IMR-90 (cell line): Measurements from ENCODE around the gene DGKH. TPM values are rescaled to one million over a fixed set of nuclear protein-coding genes. Genes with fewer than 3 reads are reported as not detected.

Experiments used
- ATAC-seq: fragments of 200-7000 bp; cut with Tn5 transposase; 2 replicates; pipeline ENCODE4 v1.9.1; 2020; ENCODE audit warnings: low read depth, mild to moderate bottlenecking, moderate library complexity
- BruUV-seq: library from RNA; stranded (reverse); fragments of 400-500 nt; replicated peaks from 2 replicates; lab custom pipeline; 2021; lab: Mats Ljungman, UMichigan
- CTCF ChIA-PET: fragments of 300-600 bp; formaldehyde crosslinking; extraction: SDS; loops from one replicate; lab custom pipeline; 2021; ENCODE audit warnings: antibody characterized with exemption; lab: Yijun Ruan, JAX
- POLR2A ChIA-PET: fragments of 300-600 bp; sonication (Branson Sonifier 250); formaldehyde crosslinking; loops from one replicate; lab custom pipeline; 2022; ENCODE audit warnings: antibody characterized with exemption; ENCODE audit not compliant: unreplicated experiment; lab: Charles Lee
- DNase-seq: peaks from one replicate; pipeline ENCODE4 v3.0.0; 2013
- H2AFZ ChIP-seq: replicated peaks from 2 replicates; pipeline ENCODE3; 2013; ENCODE audit warnings: low read length, mild to moderate bottlenecking; ENCODE audit not compliant: poor library complexity
- H2AK5ac ChIP-seq: 2 replicates; pipeline ENCODE4 v1.6.1; 2013; ENCODE audit warnings: low read depth, low read length, inconsistent platforms
- H2AK9ac ChIP-seq: replicated peaks from 2 replicates; pipeline ENCODE3; 2013; ENCODE audit warnings: mild to moderate bottlenecking, low read depth, low read length, moderate library complexity; ENCODE audit not compliant: poor library complexity
- H2BK120ac ChIP-seq: 2 replicates; pipeline ENCODE4 v1.6.1; 2013; ENCODE audit warnings: low read depth, low read length, inconsistent platforms
- H2BK15ac ChIP-seq: 3 replicates; pipeline ENCODE4 v1.6.1; 2013; ENCODE audit warnings: low read depth, low read length, inconsistent platforms
- H2BK20ac ChIP-seq: 2 replicates; pipeline ENCODE4 v1.6.1; 2013; ENCODE audit warnings: low read depth, mild to moderate bottlenecking, inconsistent platforms, low read length, moderate library complexity
- H2BK5ac ChIP-seq: 2 replicates; pipeline ENCODE4 v1.6.1; 2013; ENCODE audit warnings: mild to moderate bottlenecking, low read depth, low read length, inconsistent platforms; ENCODE audit not compliant: poor library complexity, severe bottlenecking
- H3K14ac ChIP-seq: replicated peaks from 2 replicates; pipeline ENCODE4 v1.6.1; 2013; ENCODE audit warnings: low read depth, low read length, inconsistent platforms
- H3K18ac ChIP-seq: 2 replicates; pipeline ENCODE4 v1.6.1; 2013; ENCODE audit warnings: low read depth, low read length, control low read depth
- H3K23ac ChIP-seq: 2 replicates; pipeline ENCODE4 v1.6.1; 2013; ENCODE audit warnings: low read depth, low read length, inconsistent platforms
- H3K27ac ChIP-seq: 2 replicates; pipeline ENCODE4 v1.5.1; 2013; ENCODE audit warnings: mild to moderate bottlenecking, control low read depth, low read length; ENCODE audit not compliant: insufficient read depth
- H3K27me3 ChIP-seq: 2 replicates; pipeline ENCODE4 v1.6.1; 2013; ENCODE audit warnings: low read length; ENCODE audit not compliant: control insufficient read depth, insufficient read depth
- H3K36me3 ChIP-seq: 2 replicates; pipeline ENCODE4 v1.6.1; 2013; ENCODE audit warnings: low read length, mixed read lengths; ENCODE audit not compliant: control insufficient read depth, insufficient read depth
- H3K4ac ChIP-seq: 2 replicates; pipeline ENCODE4 v1.6.1; 2013; ENCODE audit warnings: low read depth, low read length, inconsistent platforms
- H3K4me1 ChIP-seq: 2 replicates; pipeline ENCODE4 v1.6.1; 2013; ENCODE audit warnings: low read length, mixed read lengths; ENCODE audit not compliant: control insufficient read depth, insufficient read depth
- H3K4me2 ChIP-seq: 2 replicates; pipeline ENCODE4 v1.6.1; 2013; ENCODE audit warnings: low read depth, mild to moderate bottlenecking, control low read depth, low read length, moderate library complexity
- H3K4me3 ChIP-seq: 2 replicates; pipeline ENCODE4 v1.5.1; 2013; ENCODE audit warnings: low read depth, mild to moderate bottlenecking, control low read depth, low read length, moderate library complexity; ENCODE audit not compliant: insufficient read depth
- H3K56ac ChIP-seq: 2 replicates; pipeline ENCODE4 v1.6.1; 2013; ENCODE audit warnings: low read length, inconsistent platforms; ENCODE audit not compliant: insufficient read depth; ENCODE audit errors: extremely low read depth
- H3K79me1 ChIP-seq, 2 experiments: 2 replicates each; pipeline ENCODE4 v1.6.1; 2013; ENCODE audit warnings: low read length in 2 of 2, inconsistent platforms in 1 of 2, low read depth in 1 of 2
- H3K9ac ChIP-seq: 2 replicates; pipeline ENCODE4 v1.6.1; 2013; ENCODE audit warnings: low read depth, low read length, control low read depth
- H3K9me1 ChIP-seq: 2 replicates; pipeline ENCODE4 v1.6.1; 2013; ENCODE audit warnings: low read length, inconsistent platforms; ENCODE audit not compliant: insufficient read depth
- H3K9me3 ChIP-seq: 2 replicates; pipeline ENCODE4 v1.6.1; 2013; ENCODE audit warnings: low read length; ENCODE audit not compliant: control insufficient read depth, insufficient read depth
- H4K20me1 ChIP-seq: 2 replicates; pipeline ENCODE4 v1.6.1; 2013; ENCODE audit warnings: low read length, inconsistent platforms; ENCODE audit not compliant: insufficient read depth
- H4K5ac ChIP-seq: 2 replicates; pipeline ENCODE4 v1.6.1; 2013; ENCODE audit warnings: mild to moderate bottlenecking, low read depth, low read length, control low read depth
- H4K8ac ChIP-seq, 2 experiments: 2 replicates each; pipeline ENCODE4 v1.6.1; 2013; ENCODE audit warnings: low read depth in 2 of 2, low read length in 2 of 2, control low read depth in 1 of 2, inconsistent platforms in 1 of 2
- H4K91ac ChIP-seq: 2 replicates; pipeline ENCODE4 v1.6.1; 2013; ENCODE audit warnings: low read depth, low read length, inconsistent platforms; ENCODE audit not compliant: insufficient read depth
- CEBPB ChIP-seq: IDR thresholded peaks from 2 replicates; pipeline ENCODE4 v1.6.1; 2012; ENCODE audit warnings: low read depth, low read length, improper control_type of control experiment
- CTCF ChIP-seq: conservative IDR thresholded peaks from 2 replicates; pipeline ENCODE4 v1.5.1; 2012; ENCODE audit warnings: mild to moderate bottlenecking, low read depth, low read length, improper control_type of control experiment
- ELK1 ChIP-seq: fragments of 150-350 bp; IDR thresholded peaks from 2 replicates; pipeline ENCODE4 v1.6.1; 2016; ENCODE audit warnings: low read depth, mild to moderate bottlenecking, low read length, moderate library complexity, borderline replicate concordance
- FOS ChIP-seq: fragments of 150-350 bp; IDR thresholded peaks from 2 replicates; pipeline ENCODE4 v1.6.1; 2016; ENCODE audit warnings: low read depth, low read length
- POLR2A ChIP-seq: IDR thresholded peaks from 2 replicates; pipeline ENCODE4 v1.6.1; 2012; ENCODE audit warnings: mild to moderate bottlenecking, low read depth, low read length
- RAD21 ChIP-seq: IDR thresholded peaks from 2 replicates; pipeline ENCODE4 v1.6.1; 2012; ENCODE audit warnings: low read length, improper control_type of control experiment
- WGBS, 2 experiments: methylation state at CpG; one replicate each; pipeline versions ENCODE4 v1.1.5 to v1.1.7; 2013; ENCODE audit warnings: missing lambda C conversion rate in 2 of 2; ENCODE audit not compliant: insufficient read length in 1 of 2; ENCODE audit errors: extremely low coverage in 2 of 2; 5-methylcytosine and 5-hydroxymethylcytosine counted together
- dilution Hi-C: fragments of 300-500 bp; cut with HindIII; formaldehyde crosslinking; loops from one replicate; pipeline ENCODE4 v1.14.3; 2018; ENCODE audit warnings: low sequenced_read_pairs; ENCODE audit not compliant: unreplicated experiment
- in situ Hi-C: fragments of 300-500 bp; cut with MboI; formaldehyde crosslinking; loops from 3 replicates; pipeline ENCODE4 v1.14.3; 2019; ENCODE audit warnings: low sequenced_read_pairs, inconsistent platforms, mixed read lengths
- intact Hi-C: fragments of 100-400 bp; cut with micrococcal nuclease; formaldehyde crosslinking; loops from 2 replicates; pipeline ENCODE4 v1.10.0; 2022
- polyA plus RNA-seq, 3 experiments: library from polyadenylated mRNA; depleted of rRNA; stranded (reverse); fragments of >200 nt; gene quantifications; 2 replicates each; pipeline ENCODE4 v1.2.3, GENCODE V29; 2012; ENCODE audit warnings: low replicate concordance in 1 of 3
- total RNA-seq: library from RNA; depleted of rRNA; stranded (reverse); fragments of >200 nt; gene quantifications from 2 replicates; pipeline ENCODE4 v1.2.3, GENCODE V29; 2012

DGKH gene
- total and polyA plus RNA-seq, 2 of the 4 experiments (the other 2 are of a cell fraction) = 2.0 to 13.4 TPM

GRCh38 chr13:42221121-42221765 is 172.8 kb downstream of the DGKH start:
- Histone ChIP-seq H3K4me1 (no peaks in the 10 kb centered on the region; the same call in 1 of the 2 replicates), H2BK15ac (no peak overlapping the region), H3K9ac (no peak overlapping the region), H4K20me1 (no peaks in the 10 kb centered on the region), H3K27me3 (no peaks in the 10 kb centered on the region), H3K4me3 (no peak overlapping the region), H2BK120ac (no peak overlapping the region), H4K91ac (no peak overlapping the region), H2BK5ac (no peak overlapping the region), H3K9me3 (no peaks in the 10 kb centered on the region), H3K56ac (no peak overlapping the region), H4K8ac (no peak overlapping the region), H3K27ac (no peak overlapping the region), H3K36me3 (peaks cover 10% of the 10 kb centered on the region), H3K23ac (no peak overlapping the region), H2BK20ac (no peak overlapping the region), H2AK9ac (no peak overlapping the region), H3K9me1 (no peaks in the 10 kb centered on the region), H3K79me1 (no peaks in the 10 kb centered on the region), H3K14ac (no peak overlapping the region), H2AK5ac (no peak overlapping the region), H3K4ac (no peak overlapping the region), H3K18ac (no peak overlapping the region), H3K4me2 (no peak overlapping the region), H2AFZ (no peak overlapping the region), H4K5ac (no peak overlapping the region)
- BruUV-seq = no TSS peak
- no peak for ATAC-seq
- no peak for DNase-seq
- TF ChIP-seq FOS = no peak
- TF ChIP-seq RAD21 = no peak
- TF ChIP-seq ELK1 = no peak
- TF ChIP-seq POLR2A = no peak
- no peak for TF ChIP-seq CEBPB
- TF ChIP-seq CTCF = no peak
- POLR2A ChIA-PET = no interaction called here
- intact Hi-C loops = no loop called here
- dilution Hi-C loops = no loop called here
- in situ Hi-C loops = no loop called here
- no CpG with 5 or more reads among the region's 4 CpGs for WGBS, 2 experiments
- CTCF ChIA-PET = no interaction called here
